Activated CD4-positive, alpha-beta T cell treated with anti-CD3 and anti-CD28 coated beads, Interleukin-2, amount 10 ng/mL, durations not matched to agents 7 days and 5 days (primary cell): ENCODE measurements around the gene CEP192. TPM values are rescaled to one million over a fixed set of nuclear protein-coding genes. Genes with fewer than 3 reads are reported as not detected.
"Not testable (repeated sequence)": the region's sequence is repeated elsewhere in the genome, so short reads cannot be mapped to it uniquely, and the experiment has no call there.

Source experiments
- CTCF ChIA-PET: fragments of 350-600 bp; sonication (Branson Sonifier 250); formaldehyde crosslinking; loops from one replicate; lab custom pipeline; 2021; ENCODE audit warnings: antibody characterized with exemption; lab: Charles Lee
- POLR2A ChIA-PET: fragments of 350-600 bp; sonication (Branson Sonifier 250); formaldehyde crosslinking; loops from one replicate; lab custom pipeline; 2021; ENCODE audit warnings: antibody characterized with exemption; lab: Charles Lee
- DNase-seq: peaks from one replicate; pipeline ENCODE4 v3.0.0-alpha.2; 2020
- H3K27ac Mint-ChIP-seq: one replicate; pipeline ENCODE4 v1.8.0; 2021; ENCODE audit warnings: mild to moderate bottlenecking, moderate library complexity, mixed read lengths
- H3K27me3 Mint-ChIP-seq: one replicate; pipeline ENCODE4 v1.8.0; 2021; ENCODE audit warnings: mixed read lengths
- H3K36me3 Mint-ChIP-seq: one replicate; pipeline ENCODE4 v1.8.0; 2021; ENCODE audit warnings: low read depth, mixed read lengths
- H3K4me1 Mint-ChIP-seq: one replicate; pipeline ENCODE4 v1.8.0; 2021; ENCODE audit warnings: mixed read lengths
- H3K4me3 Mint-ChIP-seq: one replicate; pipeline ENCODE4 v1.8.0; 2021; ENCODE audit warnings: mild to moderate bottlenecking, moderate library complexity, mixed read lengths
- H3K9me3 Mint-ChIP-seq: one replicate; pipeline ENCODE4 v1.8.0; 2021; ENCODE audit warnings: mixed read lengths
- total RNA-seq, 2 experiments: library from RNA; stranded (reverse); gene quantifications; one replicate each; pipeline ENCODE4 v1.2.3, GENCODE V29; 2021

Gene CEP192
- total RNA-seq, 2 experiments from 2014 or later: 52.3 to 55.1 TPM

- Mint-ChIP-seq H3K4me3 (no peak overlapping the region), H3K27me3 (no peaks in the 10 kb centered on the region), H3K4me1 (peaks cover 21% of the 10 kb centered on the region), H3K9me3 (no peaks in the 10 kb centered on the region), H3K36me3 (peaks cover 18% of the 10 kb centered on the region), H3K27ac (no peak overlapping the region)
- no peak for DNase-seq
- ChIA-PET CTCF (interaction anchor here (1.1 kb wide), 1 partner anchor 20 kb away, joined by 3 read pairs; no protein-coding TSS in a partner anchor), POLR2A (no interaction called here)
These were observed 5.6 kb downstream of the CEP192 start for GRCh38 chr18:12996661-12997292.

- POLR2A ChIA-PET, H3K9me3 Mint-ChIP-seq, DNase-seq, H3K27ac Mint-ChIP-seq, H3K4me3 Mint-ChIP-seq, H3K27me3 Mint-ChIP-seq: not testable (repeated sequence)
- CTCF ChIA-PET: interaction anchor here (2.5 kb wide), 1 partner anchor 9 kb away, joined by 12 read pairs; no protein-coding TSS in a partner anchor
- Mint-ChIP-seq H3K4me1 (peaks cover 21% of the 10 kb centered on the region), H3K36me3 (peaks cover 14% of the 10 kb centered on the region)
These were observed 6.2 kb downstream of the CEP192 start for GRCh38 chr18:12997330-12997729.

DNA sequence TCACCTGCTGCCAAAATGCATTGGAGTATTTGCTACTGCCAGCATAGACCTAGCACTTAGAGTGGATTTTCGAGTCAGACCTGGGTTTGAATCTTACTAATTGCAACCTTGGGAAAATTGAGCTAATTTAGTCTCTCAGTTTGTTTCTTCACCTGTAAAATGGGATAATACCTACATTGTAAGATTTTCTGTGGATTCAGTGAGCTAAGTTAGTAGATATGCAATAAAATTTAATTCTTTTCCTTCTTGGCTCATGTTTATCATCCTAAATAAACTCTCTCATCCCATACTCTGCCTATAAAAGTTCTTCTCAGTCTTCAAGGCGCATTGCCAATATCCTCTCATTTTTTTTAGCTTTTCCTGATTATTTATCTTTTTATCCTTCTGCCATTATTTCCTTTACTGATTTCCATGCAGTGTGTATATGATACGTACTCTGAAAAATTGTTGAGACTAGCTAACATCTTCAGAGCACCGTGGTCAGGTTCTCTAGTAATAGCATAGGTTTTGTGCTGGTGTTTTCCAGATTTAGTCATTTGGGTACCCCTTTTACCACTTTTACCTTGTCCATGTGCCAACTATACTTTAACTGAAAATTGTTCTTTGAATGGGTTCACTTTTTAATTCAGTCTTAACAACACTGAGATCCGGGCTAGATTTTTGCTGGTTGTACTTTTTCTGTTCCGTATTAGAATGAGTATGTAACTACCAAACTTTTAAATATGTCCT is 7.3 kb downstream of the CEP192 start:
- Mint-ChIP-seq H3K27me3 (no peaks in the 10 kb centered on the region), H3K4me1 (peaks cover 21% of the 10 kb centered on the region), H3K9me3 (no peaks in the 10 kb centered on the region), H3K36me3 (peaks cover 11% of the 10 kb centered on the region), H3K4me3 (no peak overlapping the region), H3K27ac (no peak overlapping the region)
- DNase-seq: no peak
- ChIA-PET CTCF (interaction anchor here (0.7 to 2.5 kb wide), 5 partner anchors 10 to 93 kb away, joined by 3 to 12 read pairs (median 3); no protein-coding TSS in a partner anchor), POLR2A (interaction anchor here (0.6 kb wide), 1 partner anchor 29 kb away, joined by 8 read pairs; no protein-coding TSS in a partner anchor)

DNA sequence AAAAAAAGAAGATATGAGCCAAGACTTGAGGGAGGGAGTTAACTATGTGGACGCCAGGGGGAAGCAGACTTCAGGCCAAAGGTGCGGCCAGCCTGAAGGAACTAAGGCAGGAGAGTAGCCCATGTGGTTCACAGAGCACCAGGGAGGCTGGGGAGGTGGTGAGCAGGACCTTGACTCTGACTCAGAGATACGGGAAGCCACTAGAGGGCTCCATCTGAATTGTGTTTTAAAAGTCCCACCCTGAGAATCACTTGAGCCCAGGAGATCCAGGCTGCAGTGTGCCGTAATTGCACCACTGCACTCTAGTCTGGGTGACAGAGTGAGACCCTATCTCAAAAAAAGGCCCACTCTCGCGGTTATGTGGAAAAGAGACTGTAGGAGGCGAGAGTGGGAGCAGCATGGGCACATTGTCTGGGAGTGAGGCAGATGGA is 12.3 kb downstream of the CEP192 start:
- no peak for DNase-seq
- Mint-ChIP-seq H3K36me3 (peaks cover 28% of the 10 kb centered on the region), H3K27me3 (no peaks in the 10 kb centered on the region), H3K4me3 (no peak overlapping the region), H3K9me3 (no peaks in the 10 kb centered on the region), H3K4me1 (peaks cover 31% of the 10 kb centered on the region), H3K27ac (no peak overlapping the region)
- POLR2A ChIA-PET: no interaction called here
- CTCF ChIA-PET: interaction anchor here (0.9 to 2.1 kb wide), 2 partner anchors 10 to 11 kb away, joined by 3 to 5 read pairs; no protein-coding TSS in a partner anchor

DNA sequence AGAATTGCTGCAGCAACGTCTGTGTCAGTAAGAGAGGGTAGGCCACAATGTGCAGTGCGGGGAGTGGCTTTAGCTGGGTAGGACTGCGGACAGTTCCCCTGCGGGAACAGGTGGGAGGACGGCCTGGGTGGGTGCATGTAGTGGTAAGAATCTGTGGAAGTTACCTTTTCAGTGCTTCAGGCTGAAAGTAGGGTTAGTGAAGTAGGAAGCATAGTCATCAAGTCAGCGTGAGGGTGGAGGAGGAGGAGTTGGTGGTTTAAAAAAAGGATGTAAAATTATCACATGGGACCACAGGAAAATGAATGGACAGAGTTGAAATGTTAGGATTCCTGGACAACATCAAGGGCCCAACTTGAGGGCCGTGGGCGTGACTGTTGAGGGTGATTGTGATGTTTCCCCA is 13.2 kb downstream of the CEP192 start:
- H3K4me1 Mint-ChIP-seq: peaks cover 25% of the 10 kb centered on the region
- H3K27me3 Mint-ChIP-seq: no peaks in the 10 kb centered on the region
- no peak for DNase-seq
- H3K9me3 Mint-ChIP-seq: no peaks in the 10 kb centered on the region
- peaks cover 33% of the 10 kb centered on the region for H3K36me3 Mint-ChIP-seq
- CTCF ChIA-PET: interaction anchor here (0.9 to 2.1 kb wide), 2 partner anchors 9 to 12 kb away, joined by 3 to 5 read pairs; no protein-coding TSS in a partner anchor
- H3K27ac Mint-ChIP-seq: no peak overlapping the region
- H3K4me3 Mint-ChIP-seq: no peak overlapping the region
- POLR2A ChIA-PET: no interaction called here

DNA sequence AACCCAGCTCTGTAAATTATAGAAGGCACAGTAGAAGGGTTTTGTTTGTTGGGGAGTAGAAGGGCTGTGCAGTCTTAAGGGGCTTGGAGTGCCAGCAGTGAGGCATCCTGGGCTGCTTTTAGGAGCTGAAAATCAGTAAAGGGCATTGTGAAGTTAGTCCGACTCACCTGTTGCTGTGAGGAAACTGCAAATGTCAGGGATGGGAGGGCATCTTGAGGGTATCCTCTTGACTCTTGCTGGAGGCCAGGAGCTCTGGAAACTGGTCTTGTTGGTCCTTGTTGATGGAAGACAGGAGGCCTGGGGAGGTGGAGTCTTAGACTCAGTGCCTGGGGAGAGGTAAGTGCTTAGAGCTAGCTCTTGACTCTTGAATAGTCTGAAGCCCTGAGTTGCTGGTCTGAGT is 14.1 kb downstream of the CEP192 start:
- Mint-ChIP-seq H3K36me3 (peaks cover 31% of the 10 kb centered on the region), H3K27me3 (no peaks in the 10 kb centered on the region), H3K4me1 (peaks cover 18% of the 10 kb centered on the region), H3K27ac (no peak overlapping the region), H3K9me3 (no peaks in the 10 kb centered on the region), H3K4me3 (no peak overlapping the region)
- ChIA-PET CTCF (interaction anchor here (1.3 to 2.1 kb wide), 2 partner anchors 8 to 18 kb away, joined by 3 to 5 read pairs; no protein-coding TSS in a partner anchor), POLR2A (no interaction called here)
- DNase-seq: no peak

GRCh38 chr18:13006531-13007247 is 15.5 kb downstream of the CEP192 start:
- CTCF ChIA-PET: interaction anchor here (0.6 to 1.9 kb wide), 5 partner anchors 16 to 151 kb away, joined by 3 to 5 read pairs (median 3); partner anchors contain the start of gene CEP192
- Mint-ChIP-seq H3K27me3 (no peaks in the 10 kb centered on the region), H3K27ac (no peak overlapping the region), H3K4me1 (peaks cover 16% of the 10 kb centered on the region), H3K4me3 (no peak overlapping the region), H3K9me3 (no peaks in the 10 kb centered on the region), H3K36me3 (peaks cover 30% of the 10 kb centered on the region)
- POLR2A ChIA-PET: no interaction called here
- DNase-seq: no peak

GRCh38 chr18:13007248-13007560 is 16.0 kb downstream of the CEP192 start:
- Mint-ChIP-seq H3K4me1 (peaks cover 16% of the 10 kb centered on the region), H3K9me3 (no peaks in the 10 kb centered on the region), H3K4me3 (no peak overlapping the region), H3K27me3 (no peaks in the 10 kb centered on the region), H3K27ac (peak overlapping the region; percentile 28), H3K36me3 (peaks cover 33% of the 10 kb centered on the region)
- POLR2A ChIA-PET: no interaction called here
- CTCF ChIA-PET: interaction anchor here (0.9 to 1.9 kb wide), 3 partner anchors 16 to 59 kb away, joined by 3 to 5 read pairs (median 3); partner anchors contain the start of gene CEP192
- no peak for DNase-seq

DNA sequence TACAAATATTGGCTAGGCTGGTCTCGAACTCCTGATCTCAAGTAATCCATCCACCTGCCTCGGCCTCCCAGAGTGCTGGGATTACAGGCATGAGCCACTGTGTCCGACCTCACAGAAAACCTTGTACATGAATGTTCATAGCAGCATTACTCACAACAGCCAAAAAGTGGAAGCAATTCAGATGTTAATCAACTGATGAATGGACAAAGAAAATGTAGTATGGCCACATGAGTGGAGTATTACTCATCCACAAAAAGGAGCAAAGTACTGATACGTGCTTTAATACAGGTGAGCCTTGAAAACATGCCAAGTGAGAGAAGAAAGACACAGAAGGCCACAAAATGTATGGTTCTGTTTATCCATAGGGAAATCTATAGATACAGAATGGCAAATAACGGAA is 20.6 kb downstream of the CEP192 start:
- Mint-ChIP-seq H3K27ac (no peak overlapping the region), H3K4me1 (peaks cover 12% of the 10 kb centered on the region), H3K27me3 (no peaks in the 10 kb centered on the region), H3K36me3 (peaks cover 62% of the 10 kb centered on the region), H3K4me3 (no peak overlapping the region), H3K9me3 (no peaks in the 10 kb centered on the region)
- CTCF ChIA-PET: no interaction called here
- DNase-seq: no peak
- POLR2A ChIA-PET: no interaction called here

- POLR2A ChIA-PET: interaction anchor here (0.6 kb wide), 1 partner anchor 550 kb away, joined by 3 read pairs; no protein-coding TSS in a partner anchor
- Mint-ChIP-seq H3K4me3 (no peak overlapping the region), H3K4me1 (peaks cover 5% of the 10 kb centered on the region), H3K9me3 (no peaks in the 10 kb centered on the region), H3K27ac (no peak overlapping the region), H3K36me3 (peaks cover 65% of the 10 kb centered on the region), H3K27me3 (no peaks in the 10 kb centered on the region)
- CTCF ChIA-PET: interaction anchor here (1.2 kb wide), 1 partner anchor 10 kb away, joined by 5 read pairs; no protein-coding TSS in a partner anchor
- DNase-seq: no peak
These were observed 23.1 kb downstream of the CEP192 start for GRCh38 chr18:13014232-13014631.

GRCh38 chr18:13014818-13015217 is 23.7 kb downstream of the CEP192 start:
- Mint-ChIP-seq H3K27me3 (no peaks in the 10 kb centered on the region), H3K4me3 (no peak overlapping the region), H3K9me3 (no peaks in the 10 kb centered on the region), H3K27ac (no peak overlapping the region), H3K36me3 (peaks cover 64% of the 10 kb centered on the region), H3K4me1 (peaks cover 5% of the 10 kb centered on the region)
- POLR2A ChIA-PET: no interaction called here
- no peak for DNase-seq
- CTCF ChIA-PET: no interaction called here

DNA sequence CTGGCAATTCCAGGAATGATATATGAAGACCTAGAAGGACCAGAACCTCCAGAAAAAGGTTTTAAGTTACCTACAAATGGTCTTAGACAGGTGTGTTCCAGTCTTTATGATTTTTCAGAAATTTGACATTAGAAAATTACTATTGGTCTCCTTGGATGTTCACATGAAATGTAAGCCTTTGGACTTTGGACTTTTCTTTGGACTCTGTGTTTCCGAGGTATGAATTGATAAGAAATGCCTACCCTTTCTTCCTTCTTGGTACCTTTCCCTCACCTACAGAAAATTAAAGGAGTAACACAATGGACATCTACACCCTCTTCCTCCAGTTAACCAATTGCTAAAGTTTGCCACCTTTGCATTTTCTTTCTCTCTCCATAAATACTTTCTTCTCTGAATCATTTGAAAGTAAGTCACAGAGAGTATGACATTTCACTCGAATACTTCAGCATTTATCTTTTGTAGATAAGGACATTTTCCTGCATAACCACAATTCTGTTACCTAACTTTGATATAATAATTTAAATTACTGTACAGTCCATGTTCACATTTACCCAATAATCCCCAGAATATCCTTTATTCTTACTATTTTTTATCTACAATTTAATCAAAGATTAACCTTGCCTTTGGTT is 26.2 kb downstream of the CEP192 start:
- Mint-ChIP-seq H3K27me3 (no peaks in the 10 kb centered on the region), H3K9me3 (no peaks in the 10 kb centered on the region), H3K4me3 (no peak overlapping the region), H3K36me3 (peaks cover 81% of the 10 kb centered on the region), H3K4me1 (peaks cover 15% of the 10 kb centered on the region), H3K27ac (no peak overlapping the region)
- CTCF ChIA-PET: no interaction called here
- no peak for DNase-seq
- POLR2A ChIA-PET: no interaction called here
